Mucosa of gallbladder (tissue), 1 donor: Measurements from ENCODE around the gene RPGRIP1. TPM values are rescaled to one million over a fixed set of nuclear protein-coding genes. Genes with fewer than 3 reads are reported as not detected.
"Not testable (repeated sequence)": the region's sequence is repeated elsewhere in the genome, so short reads cannot be mapped to it uniquely, and the experiment has no call there.

Experiments used
- DNase-seq: peaks from one replicate; pipeline ENCODE4 v3.0.0-alpha.2; 2020; ENCODE audit warnings: low spot score
- total RNA-seq: library from RNA; stranded (reverse); gene quantifications from one replicate; pipeline ENCODE4 v1.2.1, GENCODE V29; 2021
- donor health status: DM: no; HTN: no; CAD: no.

Gene RPGRIP1
- total RNA-seq: 0.49 TPM

GRCh38 chr14:21279783-21280182 is at the start of gene RPGRIP1:
Gene RPGRIP1 (plus strand): TSS chr14:21280083. CDS start chr14:21287977, 7,894 bp downstream.
- no peak for DNase-seq

GRCh38 chr14:21231020-21231652 is 48.7 kb upstream of the RPGRIP1 start:
- DNase-seq: no peak

GRCh38 chr14:21233457-21234076 is 46.3 kb upstream of the RPGRIP1 start:
- no peak for DNase-seq

- DNase-seq: no peak
Measured at GRCh38 chr14:21234112-21234511, 45.8 kb upstream of the RPGRIP1 start.

- DNase-seq: no peak
Measured at GRCh38 chr14:21236948-21237797, 42.7 kb upstream of the RPGRIP1 start.

GRCh38 chr14:21238823-21239518 is 40.9 kb upstream of the RPGRIP1 start:
- no peak for DNase-seq

- DNase-seq: no peak
Measured at GRCh38 chr14:21240417-21240816, 39.5 kb upstream of the RPGRIP1 start.

GRCh38 chr14:21241218-21241819 is 38.6 kb upstream of the RPGRIP1 start:
- DNase-seq: no peak

GRCh38 chr14:21244544-21244943 is 35.3 kb upstream of the RPGRIP1 start:
- DNase-seq: no peak

- DNase-seq: no peak
Measured at GRCh38 chr14:21245813-21246212, 34.1 kb upstream of the RPGRIP1 start.

- DNase-seq: no peak
Measured at GRCh38 chr14:21248338-21248737, 31.5 kb upstream of the RPGRIP1 start.

GRCh38 chr14:21248739-21249411 is 31.0 kb upstream of the RPGRIP1 start:
- DNase-seq: no peak

GRCh38 chr14:21251215-21251614 is 28.7 kb upstream of the RPGRIP1 start:
- DNase-seq: no peak

GRCh38 chr14:21252149-21252548 is 27.7 kb upstream of the RPGRIP1 start:
- no peak for DNase-seq

- no peak for DNase-seq
Measured at GRCh38 chr14:21255385-21256101, 24.3 kb upstream of the RPGRIP1 start.

GRCh38 chr14:21256102-21256447 is 23.8 kb upstream of the RPGRIP1 start:
- DNase-seq: not testable (repeated sequence)

GRCh38 chr14:21256539-21257393 is 23.1 kb upstream of the RPGRIP1 start:
- no peak for DNase-seq

GRCh38 chr14:21257394-21257909 is 22.4 kb upstream of the RPGRIP1 start:
- no peak for DNase-seq
